Activated T-helper 1 cell treated with anti-CD3 and anti-CD28 coated beads, Interleukin-12 subunit alpha, Interleukin-12 subunit beta, Interleukin-2, Interleukin-4 antibody, amounts not matched to agents 30 ng/mL and 10 ng/mL and 1 ng/mL, durations not matched to agents 14 hours and 24 hours and 36 hours (primary cell): Measurements from ENCODE around the gene GRB7. TPM values are rescaled to one million over a fixed set of nuclear protein-coding genes. Genes with fewer than 3 reads are reported as not detected.
"Not testable (repeated sequence)": the region's sequence is repeated elsewhere in the genome, so short reads cannot be mapped to it uniquely, and the experiment has no call there.

Source experiments
- DNase-seq: peaks from one replicate; pipeline ENCODE4 v3.0.0; 2021; ENCODE audit warnings: low spot score
- H3K27ac Mint-ChIP-seq: one replicate; pipeline ENCODE4 v1.8.0; 2021; ENCODE audit warnings: mild to moderate bottlenecking, mixed read lengths
- H3K27me3 Mint-ChIP-seq: one replicate; pipeline ENCODE4 v1.8.0; 2022; ENCODE audit warnings: mild to moderate bottlenecking, moderate library complexity, mixed read lengths; ENCODE audit not compliant: insufficient read depth
- H3K36me3 Mint-ChIP-seq: one replicate; pipeline ENCODE4 v1.8.0; 2021; ENCODE audit warnings: low read depth, mixed read lengths
- H3K4me1 Mint-ChIP-seq: one replicate; pipeline ENCODE4 v1.8.0; 2021; ENCODE audit warnings: low read depth, mixed read lengths
- H3K4me3 Mint-ChIP-seq: one replicate; pipeline ENCODE4 v1.8.0; 2021; ENCODE audit warnings: mild to moderate bottlenecking, moderate library complexity, mixed read lengths
- H3K9me3 Mint-ChIP-seq: one replicate; pipeline ENCODE4 v1.8.0; 2021; ENCODE audit warnings: mixed read lengths
- intact Hi-C: fragments of 100-400 bp; cut with micrococcal nuclease; formaldehyde crosslinking; loops from one replicate; pipeline ENCODE4 v1.15.1; 2024
- total RNA-seq: library from RNA; stranded (reverse); gene quantifications from 2 replicates; pipeline ENCODE4 v1.2.3, GENCODE V29; 2022

GRB7 gene
- total RNA-seq, 1 donor from 2014 or later, result 0.73 TPM

- H3K9me3 Mint-ChIP-seq, DNase-seq, intact Hi-C loops, H3K4me3 Mint-ChIP-seq, H3K27me3 Mint-ChIP-seq, H3K27ac Mint-ChIP-seq: not testable (repeated sequence)
- peaks cover 58% of the 10 kb centered on the region for H3K4me1 Mint-ChIP-seq
- peaks cover 58% of the 10 kb centered on the region for H3K36me3 Mint-ChIP-seq
Observed at GRCh38 chr17:39764171-39764570, 26.4 kb downstream of the GRB7 start.

GRCh38 chr17:39765175-39765574 lies 27.4 kb downstream of the GRB7 start:
- DNase-seq, result no peak
- Mint-ChIP-seq H3K9me3 (peaks cover 3% of the 10 kb centered on the region), H3K27ac (no peak overlapping the region), H3K36me3 (peaks cover 59% of the 10 kb centered on the region), H3K4me3 (no peak overlapping the region), H3K27me3 (no peaks in the 10 kb centered on the region), H3K4me1 (peaks cover 61% of the 10 kb centered on the region)
- intact Hi-C loops, result no loop called here

GRCh38 chr17:39765766-39766165 lies 28.0 kb downstream of the GRB7 start:
- Mint-ChIP-seq H3K4me1 (peaks cover 67% of the 10 kb centered on the region), H3K27me3 (no peaks in the 10 kb centered on the region), H3K9me3 (peaks cover 3% of the 10 kb centered on the region), H3K4me3 (no peak overlapping the region), H3K27ac (no peak overlapping the region), H3K36me3 (peaks cover 57% of the 10 kb centered on the region)
- intact Hi-C loops, result no loop called here
- no peak for DNase-seq

- Mint-ChIP-seq H3K27ac (peak overlapping the region; percentile 71), H3K36me3 (peaks cover 61% of the 10 kb centered on the region), H3K27me3 (no peaks in the 10 kb centered on the region), H3K4me3 (peak overlapping the region; percentile 8), H3K4me1 (peaks cover 79% of the 10 kb centered on the region), H3K9me3 (peaks cover 3% of the 10 kb centered on the region)
- no peak for DNase-seq
- intact Hi-C loops, result no loop called here
Observed at GRCh38 chr17:39767147-39767546, 29.4 kb downstream of the GRB7 start.

- peaks cover 93% of the 10 kb centered on the region for H3K4me1 Mint-ChIP-seq
- peaks cover 57% of the 10 kb centered on the region for H3K36me3 Mint-ChIP-seq
- peak overlapping the region; percentile 38 for H3K4me3 Mint-ChIP-seq
- DNase-seq, result peak; percentile 63
- peak overlapping the region; percentile 56 for H3K27ac Mint-ChIP-seq
- H3K9me3 Mint-ChIP-seq, result no peaks in the 10 kb centered on the region
- no peaks in the 10 kb centered on the region for H3K27me3 Mint-ChIP-seq
- intact Hi-C loops, result loop anchor here (1.0 to 10.0 kb wide), 12 partner anchors 8 to 795 kb away; partner anchors contain the start of genes CCR7, LRRC3C, ORMDL3 and PSMD3
Observed at GRCh38 chr17:39769974-39770587, 32.3 kb downstream of the GRB7 start.

- DNase-seq, result no peak
- H3K27ac Mint-ChIP-seq, result peak overlapping the region; percentile 29
- no peaks in the 10 kb centered on the region for H3K9me3 Mint-ChIP-seq
- H3K4me3 Mint-ChIP-seq, result peak overlapping the region; percentile 49
- H3K4me1 Mint-ChIP-seq, result peaks cover 95% of the 10 kb centered on the region
- no peaks in the 10 kb centered on the region for H3K27me3 Mint-ChIP-seq
- peaks cover 42% of the 10 kb centered on the region for H3K36me3 Mint-ChIP-seq
- intact Hi-C loops, result loop anchor here (5.0 to 10.0 kb wide), 5 partner anchors 155 to 792 kb away; partner anchors contain the start of genes CCR7, LRRC3C, ORMDL3 and PSMD3
Observed at GRCh38 chr17:39772415-39772814, 34.7 kb downstream of the GRB7 start.

GRCh38 chr17:39772987-39773934 lies 35.5 kb downstream of the GRB7 start:
- no peak for DNase-seq
- Mint-ChIP-seq H3K27me3 (no peaks in the 10 kb centered on the region), H3K4me1 (peaks cover 95% of the 10 kb centered on the region), H3K9me3 (no peaks in the 10 kb centered on the region), H3K4me3 (peak overlapping the region; percentile 43), H3K36me3 (peaks cover 41% of the 10 kb centered on the region), H3K27ac (peak overlapping the region; percentile 55)
- intact Hi-C loops, result loop anchor here (5.0 to 10.0 kb wide), 5 partner anchors 154 to 792 kb away; partner anchors contain the start of genes CCR7, LRRC3C, ORMDL3 and PSMD3

- Mint-ChIP-seq H3K4me1 (peaks cover 89% of the 10 kb centered on the region), H3K27me3 (no peaks in the 10 kb centered on the region), H3K4me3 (peak overlapping the region; percentile 78), H3K27ac (peak overlapping the region; percentile 77), H3K9me3 (no peaks in the 10 kb centered on the region), H3K36me3 (peaks cover 35% of the 10 kb centered on the region)
- DNase-seq, result no peak
- intact Hi-C loops, result loop anchor here (1.0 to 10.0 kb wide), 6 partner anchors 17 to 791 kb away; partner anchors contain the start of genes CCR7, LRRC3C, ORMDL3 and PSMD3
Observed at GRCh38 chr17:39774047-39774446, 36.3 kb downstream of the GRB7 start.

- Mint-ChIP-seq H3K27ac (peak overlapping the region; percentile 42), H3K27me3 (no peaks in the 10 kb centered on the region), H3K4me3 (no peak overlapping the region), H3K4me1 (peaks cover 79% of the 10 kb centered on the region), H3K9me3 (no peaks in the 10 kb centered on the region), H3K36me3 (peaks cover 35% of the 10 kb centered on the region)
- intact Hi-C loops, result loop anchor here (10.0 kb wide), 2 partner anchors 320 to 790 kb away; partner anchors contain the start of gene CCR7
- no peak for DNase-seq
Observed at GRCh38 chr17:39775031-39775430, 37.3 kb downstream of the GRB7 start.

- no peak for DNase-seq
- Mint-ChIP-seq H3K4me3 (peak overlapping the region; percentile 63), H3K4me1 (peaks cover 76% of the 10 kb centered on the region), H3K27ac (peak overlapping the region; percentile 67), H3K9me3 (no peaks in the 10 kb centered on the region), H3K36me3 (peaks cover 33% of the 10 kb centered on the region), H3K27me3 (no peaks in the 10 kb centered on the region)
- intact Hi-C loops, result loop anchor here (10.0 kb wide), 2 partner anchors 319 to 789 kb away; partner anchors contain the start of gene CCR7
Observed at GRCh38 chr17:39776252-39776651, 38.5 kb downstream of the GRB7 start.

GRCh38 chr17:39777534-39778365 lies 40.0 kb downstream of the GRB7 start:
- peak overlapping the region; percentile 85 for H3K4me3 Mint-ChIP-seq
- no peak for DNase-seq
- peaks cover 31% of the 10 kb centered on the region for H3K36me3 Mint-ChIP-seq
- peak overlapping the region; percentile 81 for H3K27ac Mint-ChIP-seq
- no peaks in the 10 kb centered on the region for H3K27me3 Mint-ChIP-seq
- no peaks in the 10 kb centered on the region for H3K9me3 Mint-ChIP-seq
- intact Hi-C loops, result loop anchor here (1.0 to 10.0 kb wide), 3 partner anchors 7 to 787 kb away; partner anchors contain the start of gene CCR7
- H3K4me1 Mint-ChIP-seq, result peaks cover 76% of the 10 kb centered on the region
